ENCODE data around the gene SH3GL2.

SH3GL2 gene

GRCh38 chr9:17611917-17612316 lies 33.1 kb downstream of the SH3GL2 start:
- no peak for DNase-seq

- no peak for DNase-seq
These were observed 34.9 kb downstream of the SH3GL2 start for GRCh38 chr9:17613758-17614157.

GRCh38 chr9:17614250-17614649 lies 35.4 kb downstream of the SH3GL2 start:
- DNase-seq, result no peak

GRCh38 chr9:17614903-17615302 lies 36.0 kb downstream of the SH3GL2 start:
- DNase-seq, result no peak

GRCh38 chr9:17622141-17622540 lies 43.3 kb downstream of the SH3GL2 start:
- DNase-seq, result no peak

GRCh38 chr9:17622749-17623148 lies 43.9 kb downstream of the SH3GL2 start:
- no peak for DNase-seq

- no peak for DNase-seq
These were observed 45.1 kb downstream of the SH3GL2 start for GRCh38 chr9:17623965-17624364.

GRCh38 chr9:17624571-17624970 lies 45.7 kb downstream of the SH3GL2 start:
- DNase-seq, result no peak

GRCh38 chr9:17625644-17626388 lies 47.0 kb downstream of the SH3GL2 start:
- no peak for DNase-seq

GRCh38 chr9:17627641-17628040 lies 48.8 kb downstream of the SH3GL2 start:
- peak; percentile 59 for DNase-seq

- DNase-seq, result no peak
These were observed 49.8 kb downstream of the SH3GL2 start for GRCh38 chr9:17628624-17629023.

GRCh38 chr9:17630531-17630949 lies 51.7 kb downstream of the SH3GL2 start:
- DNase-seq, result no peak

- DNase-seq, result no peak
These were observed 52.5 kb downstream of the SH3GL2 start for GRCh38 chr9:17631396-17631795.

GRCh38 chr9:17632994-17633393 lies 54.1 kb downstream of the SH3GL2 start:
- DNase-seq, result no peak

GRCh38 chr9:17635115-17635890 lies 56.4 kb downstream of the SH3GL2 start:
- DNase-seq, result no peak

GRCh38 chr9:17636349-17636748 lies 57.5 kb downstream of the SH3GL2 start:
- DNase-seq, result no peak

GRCh38 chr9:17636821-17637220 lies 58.0 kb downstream of the SH3GL2 start:
- DNase-seq, result no peak

- DNase-seq, result no peak
These were observed 58.4 kb downstream of the SH3GL2 start for GRCh38 chr9:17637229-17637628.

GRCh38 chr9:17648516-17648915 lies 69.7 kb downstream of the SH3GL2 start:
- DNase-seq, result no peak

GRCh38 chr9:17651725-17652124 lies 72.9 kb downstream of the SH3GL2 start:
- no peak for DNase-seq

- DNase-seq, result no peak
These were observed 75.1 kb downstream of the SH3GL2 start for GRCh38 chr9:17653947-17654465.

GRCh38 chr9:17656889-17657288 lies 78.0 kb downstream of the SH3GL2 start:
- no peak for DNase-seq

GRCh38 chr9:17658237-17658636 lies 79.4 kb downstream of the SH3GL2 start:
- no peak for DNase-seq

GRCh38 chr9:17660158-17660557 lies 81.3 kb downstream of the SH3GL2 start:
- DNase-seq, result no peak

Data from NCI-H748 treated with DMSO at 0.1 percent for 48 hours (cell line).